CD14-positive monocyte (primary cell): ENCODE measurements around the gene CBFB. TPM values are rescaled to one million over a fixed set of nuclear protein-coding genes. Genes with fewer than 3 reads are reported as not detected.

ENCODE experiments used
- DNase-seq, 3 donors: peaks; one replicate each; pipeline ENCODE4 v3.0.0-alpha.2; 2011 to 2022
- H2AFZ ChIP-seq: 2 replicates; pipeline ENCODE4 v1.6.0; 2012; ENCODE audit warnings: mild to moderate bottlenecking, low read depth, low read length, inconsistent platforms; ENCODE audit not compliant: insufficient read depth, poor library complexity, severe bottlenecking
- H3K27ac ChIP-seq, 2 donors: 1 replicate in 1 of 2; 2 replicates in 1 of 2; pipeline ENCODE4 v1.5.1; 2012 to 2013; ENCODE audit warnings: low read length in 2 of 2, control low read depth in 1 of 2, inconsistent platforms in 1 of 2, low read depth in 1 of 2, mild to moderate bottlenecking in 1 of 2
- H3K27me3 ChIP-seq, 2 donors: one replicate each; pipeline versions ENCODE4 v1.6.0 to v1.6.1; 2011 to 2013; ENCODE audit warnings: low read length in 2 of 2; ENCODE audit not compliant: control insufficient read depth in 2 of 2, insufficient read depth in 2 of 2
- H3K36me3 ChIP-seq, 2 donors: replicated peaks in 1 of 2; 1 replicate in 1 of 2; 2 replicates in 1 of 2; pipeline versions ENCODE4 v1.5.1 to v1.6.1; 2012 to 2013; ENCODE audit warnings: low read length in 2 of 2, control low read depth in 1 of 2, inconsistent platforms in 1 of 2, mild to moderate bottlenecking in 1 of 2; ENCODE audit not compliant: insufficient read depth in 2 of 2, control insufficient read depth in 1 of 2
- H3K4me1 ChIP-seq, 2 donors: 1 replicate in 1 of 2; 2 replicates in 1 of 2; pipeline versions ENCODE4 v1.5.1 to v1.6.1; 2012 to 2013; ENCODE audit warnings: low read length in 2 of 2, control low read depth in 1 of 2, inconsistent platforms in 1 of 2, mild to moderate bottlenecking in 1 of 2, moderate library complexity in 1 of 2; ENCODE audit not compliant: insufficient read depth in 2 of 2, control insufficient read depth in 1 of 2
- H3K4me2 ChIP-seq: replicated peaks from 2 replicates; pipeline ENCODE3; 2012; ENCODE audit warnings: low read length, moderate library complexity, mild to moderate bottlenecking; ENCODE audit not compliant: poor library complexity, severe bottlenecking; ENCODE audit errors: extremely low read depth
- H3K4me3 ChIP-seq, 3 experiments: fragments of 200-600 bp in 1 of 3; sonication (generic) in 1 of 3; replicated peaks in 1 of 3; 1 replicate in 2 of 3; 2 replicates in 1 of 3; pipeline ENCODE4 v1.5.1; 2011 to 2013; ENCODE audit warnings: low read length in 3 of 3, mild to moderate bottlenecking in 3 of 3, control low read depth in 2 of 3, low read depth in 2 of 3, inconsistent platforms in 1 of 3, moderate library complexity in 1 of 3
- H3K79me2 ChIP-seq: 2 replicates; pipeline ENCODE4 v1.6.0; 2012; ENCODE audit warnings: mild to moderate bottlenecking, control low read depth, inconsistent platforms, low read length, moderate library complexity; ENCODE audit not compliant: insufficient read depth
- H3K9ac ChIP-seq: 2 replicates; pipeline ENCODE4 v1.6.0; 2017; ENCODE audit warnings: low read length, mild to moderate bottlenecking; ENCODE audit not compliant: insufficient read depth, poor library complexity, severe bottlenecking
- H3K9me3 ChIP-seq, 2 donors: replicated peaks in 1 of 2; 1 replicate in 1 of 2; 2 replicates in 1 of 2; pipeline versions ENCODE4 v1.5.1 to v1.6.1; 2012 to 2013; ENCODE audit warnings: low read length in 2 of 2, control low read depth in 1 of 2; ENCODE audit not compliant: control insufficient read depth in 1 of 2, insufficient read depth in 1 of 2
- H4K20me1 ChIP-seq: 2 replicates; pipeline ENCODE4 v1.6.0; 2012; ENCODE audit warnings: mild to moderate bottlenecking, low read length, control low read depth, moderate library complexity; ENCODE audit not compliant: insufficient read depth
- H3K27ac Mint-ChIP-seq, 7 donors: one replicate each; pipeline ENCODE4 v1.8.0; 2020; ENCODE audit warnings: mild to moderate bottlenecking in 7 of 7, mixed read lengths in 7 of 7, moderate library complexity in 6 of 7, inconsistent platforms in 2 of 7
- H3K27me3 Mint-ChIP-seq, 3 donors: one replicate each; pipeline ENCODE4 v1.8.0; 2021 to 2022; ENCODE audit warnings: low read depth in 3 of 3, mild to moderate bottlenecking in 3 of 3, mixed read lengths in 3 of 3, moderate library complexity in 3 of 3, inconsistent platforms in 1 of 3
- H3K36me3 Mint-ChIP-seq, 2 donors: one replicate each; pipeline ENCODE4 v1.8.0; 2020; ENCODE audit warnings: mixed read lengths in 2 of 2, inconsistent platforms in 1 of 2, mild to moderate bottlenecking in 1 of 2
- H3K4me1 Mint-ChIP-seq: one replicate; pipeline ENCODE4 v1.8.0; 2020; ENCODE audit warnings: mild to moderate bottlenecking, mixed read lengths
- H3K4me3 Mint-ChIP-seq, 2 donors: one replicate each; pipeline ENCODE4 v1.8.0; 2020; ENCODE audit warnings: mild to moderate bottlenecking in 2 of 2, mixed read lengths in 2 of 2, moderate library complexity in 1 of 2
- H3K9me3 Mint-ChIP-seq, 7 donors: one replicate each; pipeline ENCODE4 v1.8.0; 2020 to 2022; ENCODE audit warnings: mixed read lengths in 7 of 7, mild to moderate bottlenecking in 6 of 7, moderate library complexity in 6 of 7, inconsistent platforms in 2 of 7
- WGBS: methylation state at CpG from one replicate; pipeline ENCODE4 v1.1.5; 2013; ENCODE audit warnings: missing lambda C conversion rate; ENCODE audit not compliant: insufficient coverage; 5-methylcytosine and 5-hydroxymethylcytosine counted together
- intact Hi-C, 2 donors: fragments of 100-400 bp; cut with micrococcal nuclease; formaldehyde crosslinking; loops; one replicate each; pipeline versions ENCODE4 v1.15.0 to v1.15.1; 2023
- polyA plus RNA-seq, 3 donors: library from polyadenylated mRNA; depleted of rRNA in 1 of 3; unstranded in 2 of 3; stranded (reverse) in 1 of 3; fragments of 300-500 nt in 2 of 3; fragments of >200 nt in 1 of 3; fragmentation: Illumina TruSeq in 2 of 3; gene quantifications; 1 replicate in 2 of 3; 2 replicates in 1 of 3; pipeline ENCODE4 v1.2.3, GENCODE V29; 2012 to 2021
- TF ChIP-seq, protein P1 (sequence below): fragments of 200-600 bp; IDR thresholded peaks from one replicate; pipeline ENCODE4 v1.8.0; 2022; ENCODE audit warnings: antibody characterized with exemption, mild to moderate bottlenecking

CBFB gene
- polyA plus RNA-seq, 3 donors = 28.3 to 45.4 (median 29.5) TPM

DNA sequence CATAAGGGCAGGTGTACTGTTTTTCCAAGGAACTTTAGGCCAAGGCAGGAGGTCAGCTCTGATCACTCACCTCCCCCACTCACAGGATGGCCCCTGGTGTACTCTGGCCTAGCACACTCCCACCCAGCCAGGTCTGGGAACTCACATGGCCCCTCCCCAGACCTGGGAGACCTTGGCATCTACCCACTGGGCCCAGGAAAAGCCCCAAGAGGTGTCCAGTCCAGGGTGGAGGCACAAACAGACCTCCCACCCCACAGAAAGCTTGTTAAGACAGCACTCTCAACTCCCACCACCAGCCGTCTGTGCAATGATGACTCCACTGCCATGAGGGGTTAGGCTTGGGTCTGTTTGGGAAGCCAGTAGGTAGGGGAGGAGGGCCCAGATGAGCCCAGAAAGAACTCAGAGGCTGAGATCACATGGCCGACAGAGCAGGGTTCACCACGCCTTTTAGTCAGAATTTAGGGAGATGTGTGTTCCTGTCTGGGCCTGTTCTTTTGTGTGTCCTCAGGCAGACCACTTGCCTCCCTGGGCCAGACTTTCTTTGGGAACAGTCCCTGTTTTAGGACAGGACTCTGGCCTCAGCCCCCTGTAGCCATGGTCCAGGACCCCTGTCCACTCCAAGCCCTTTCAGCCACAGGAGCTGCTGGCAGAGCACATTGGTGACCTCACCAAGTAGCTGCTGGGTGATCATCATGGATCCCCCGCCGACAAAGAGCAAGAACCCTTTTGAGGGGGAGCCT lies 12.1 kb upstream of the CBFB start:
- WGBS = 93% methylated on average over 4 of the region's 5 CpGs

DNA sequence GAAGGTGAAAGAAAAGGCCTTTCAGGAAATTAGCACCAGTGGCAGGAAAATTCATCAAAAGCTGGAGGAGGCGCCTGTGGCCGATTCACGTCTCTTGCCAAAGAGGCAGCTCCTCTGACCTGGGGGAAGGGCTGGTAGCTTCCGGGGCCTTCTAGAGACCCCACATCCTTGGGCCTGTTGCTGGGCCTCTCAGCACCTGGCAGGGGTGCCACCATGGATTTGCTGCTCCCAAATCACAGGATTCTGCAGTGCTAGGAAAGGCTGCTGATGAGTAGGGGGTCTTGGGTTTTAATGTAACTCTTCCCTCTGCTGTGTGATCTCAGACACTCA lies 11.6 kb upstream of the CBFB start:
- Mint-ChIP-seq H3K27ac (no peak overlapping the region), H3K36me3 (peaks cover 0 to 3% of the 10 kb centered on the region in 2 donors), H3K4me3 (no peak overlapping the region), H3K9me3 (peaks cover 0 to 7% (median 2%) of the 10 kb centered on the region in 7 donors), H3K27me3 (peaks cover 39 to 40% (median 40%) of the 10 kb centered on the region in 3 donors), H3K4me1 (peaks cover 13% of the 10 kb centered on the region)
- Histone ChIP-seq H3K79me2 (no peaks in the 10 kb centered on the region), H4K20me1 (no peaks in the 10 kb centered on the region), H3K27me3 (peaks cover 14 to 34% of the 10 kb centered on the region in 2 donors), H3K27ac (no peak overlapping the region), H3K4me1 (peaks cover 8 to 14% of the 10 kb centered on the region in 2 donors), H2AFZ (no peak overlapping the region), H3K36me3 (no peaks in the 10 kb centered on the region), H3K9me3 (peaks cover 0 to 7% of the 10 kb centered on the region in 2 donors), H3K9ac (no peak overlapping the region), H3K4me3 (no peak overlapping the region), H3K4me2 (no peak overlapping the region)
- 97% methylated on average over 3 of the region's 4 CpGs for WGBS
- TF ChIP-seq, protein P1, sequence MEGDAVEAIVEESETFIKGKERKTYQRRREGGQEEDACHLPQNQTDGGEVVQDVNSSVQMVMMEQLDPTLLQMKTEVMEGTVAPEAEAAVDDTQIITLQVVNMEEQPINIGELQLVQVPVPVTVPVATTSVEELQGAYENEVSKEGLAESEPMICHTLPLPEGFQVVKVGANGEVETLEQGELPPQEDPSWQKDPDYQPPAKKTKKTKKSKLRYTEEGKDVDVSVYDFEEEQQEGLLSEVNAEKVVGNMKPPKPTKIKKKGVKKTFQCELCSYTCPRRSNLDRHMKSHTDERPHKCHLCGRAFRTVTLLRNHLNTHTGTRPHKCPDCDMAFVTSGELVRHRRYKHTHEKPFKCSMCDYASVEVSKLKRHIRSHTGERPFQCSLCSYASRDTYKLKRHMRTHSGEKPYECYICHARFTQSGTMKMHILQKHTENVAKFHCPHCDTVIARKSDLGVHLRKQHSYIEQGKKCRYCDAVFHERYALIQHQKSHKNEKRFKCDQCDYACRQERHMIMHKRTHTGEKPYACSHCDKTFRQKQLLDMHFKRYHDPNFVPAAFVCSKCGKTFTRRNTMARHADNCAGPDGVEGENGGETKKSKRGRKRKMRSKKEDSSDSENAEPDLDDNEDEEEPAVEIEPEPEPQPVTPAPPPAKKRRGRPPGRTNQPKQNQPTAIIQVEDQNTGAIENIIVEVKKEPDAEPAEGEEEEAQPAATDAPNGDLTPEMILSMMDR = no peak
- intact Hi-C loops = loop anchor here (5.0 kb wide), 1 partner anchor 140 kb away; the partner anchor contains the start of genes FBXL8 (in 2 of the 2) and TRADD (in 2 of the 2)
- DNase-seq = no peak

More for the DNA sequence above, 12.1 kb upstream of the CBFB start:
- Mint-ChIP-seq H3K27ac (no peak overlapping the region), H3K4me1 (peaks cover 13% of the 10 kb centered on the region), H3K4me3 (no peak overlapping the region), H3K27me3 (peaks cover 44 to 45% (median 44%) of the 10 kb centered on the region in 3 donors), H3K9me3 (peaks cover 0 to 7% (median 2%) of the 10 kb centered on the region in 7 donors), H3K36me3 (peaks cover 0 to 3% of the 10 kb centered on the region in 2 donors)
- TF ChIP-seq, protein P1 = no peak
- H2AFZ ChIP-seq = no peak overlapping the region
- H3K9ac ChIP-seq = no peak overlapping the region
- no peaks in the 10 kb centered on the region for H4K20me1 ChIP-seq
- intact Hi-C loops = loop anchor here (5.0 kb wide), 1 partner anchor 140 kb away; the partner anchor contains the start of genes FBXL8 (in 2 of the 2) and TRADD (in 2 of the 2)
- H3K4me3 ChIP-seq = no peak overlapping the region
- H3K9me3 ChIP-seq = peaks cover 0 to 7% of the 10 kb centered on the region in 2 donors
- no peak for DNase-seq
- no peaks in the 10 kb centered on the region for H3K36me3 ChIP-seq
- H3K79me2 ChIP-seq = no peaks in the 10 kb centered on the region
- peaks cover 8 to 14% of the 10 kb centered on the region in 2 donors for H3K4me1 ChIP-seq
- peaks cover 14 to 38% of the 10 kb centered on the region in 2 donors for H3K27me3 ChIP-seq
- no peak overlapping the region for H3K4me2 ChIP-seq
- no peak overlapping the region for H3K27ac ChIP-seq
